PC-3 (cell line): ENCODE measurements around the gene ILDR2.

Source experiments
- CTCF ChIP-seq: fragments of 300-600 bp; sonication (generic); conservative IDR thresholded peaks from 2 replicates; pipeline ENCODE4 v1.5.1; 2017; ENCODE audit warnings: antibody characterized with exemption, low read depth, mild to moderate bottlenecking, low read length
- EZH2 ChIP-seq: fragments of 300-600 bp; sonication (generic); IDR thresholded peaks from one replicate; pipeline ENCODE4 v1.6.1; 2017; ENCODE audit warnings: antibody characterized with exemption, mild to moderate bottlenecking, low read length; ENCODE audit not compliant: unreplicated experiment
- EZH2phosphoT487 ChIP-seq: fragments of 300-600 bp; sonication (generic); IDR thresholded peaks from 2 replicates; pipeline ENCODE4 v1.6.1; 2018; ENCODE audit warnings: mild to moderate bottlenecking, antibody characterized with exemption, low read length, borderline replicate concordance

GRCh38 chr1:166918088-166918955 is 57.0 kb downstream of the ILDR2 start:
- TF ChIP-seq CTCF (no peak), EZH2 (no peak), EZH2phosphoT487 (no peak)
